Suprapubic skin (tissue), 4 donors: ENCODE data around the gene BOK.

Experiments
- EP300 ChIP-seq: sonication (generic); formaldehyde crosslinking; IDR thresholded peaks from one replicate; pipeline ENCODE4 v1.6.1; 2017; ENCODE audit warnings: antibody characterized with exemption
- POLR2A ChIP-seq, 2 donors: fragments of 450-650 bp; IDR thresholded peaks; one replicate each; pipeline ENCODE4 v1.6.1; 2017; ENCODE audit warnings: antibody characterized with exemption in 2 of 2, mild to moderate bottlenecking in 2 of 2, moderate library complexity in 2 of 2
- POLR2AphosphoS5 ChIP-seq, 3 donors: sonication (generic); formaldehyde crosslinking; IDR thresholded peaks; one replicate each; pipeline ENCODE4 v1.6.1; 2017; ENCODE audit warnings: antibody characterized with exemption in 3 of 3
- TF ChIP-seq, protein P1 (sequence below), 2 donors: fragments of 200-600 bp in 1 of 2; fragments of 450-650 bp in 1 of 2; sonication (generic) in 1 of 2; IDR thresholded peaks; one replicate each; pipeline ENCODE4 v1.5.1; 2016 to 2019; ENCODE audit warnings: antibody characterized with exemption in 2 of 2, mild to moderate bottlenecking in 1 of 2, moderate library complexity in 1 of 2

DNA sequence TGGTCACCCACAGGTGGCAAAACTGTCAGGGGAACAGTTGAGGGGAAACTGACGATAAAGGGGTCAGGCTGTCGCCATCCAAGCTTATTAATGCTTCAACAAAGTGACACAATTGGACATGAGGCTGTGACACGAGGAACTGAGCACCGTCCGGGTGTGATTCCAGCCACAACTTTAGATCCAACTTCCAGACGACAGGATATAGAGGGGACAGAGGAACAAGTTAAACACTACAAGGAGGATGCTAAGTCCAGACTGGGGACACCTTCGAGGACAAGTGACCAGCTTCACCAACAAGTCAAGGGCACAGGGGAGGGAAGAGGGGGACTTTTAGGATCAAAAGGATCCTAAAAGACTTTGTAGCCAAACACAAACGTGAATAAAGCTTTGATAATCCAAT lies 23.8 kb downstream of the BOK start:
- TF ChIP-seq, protein P1, sequence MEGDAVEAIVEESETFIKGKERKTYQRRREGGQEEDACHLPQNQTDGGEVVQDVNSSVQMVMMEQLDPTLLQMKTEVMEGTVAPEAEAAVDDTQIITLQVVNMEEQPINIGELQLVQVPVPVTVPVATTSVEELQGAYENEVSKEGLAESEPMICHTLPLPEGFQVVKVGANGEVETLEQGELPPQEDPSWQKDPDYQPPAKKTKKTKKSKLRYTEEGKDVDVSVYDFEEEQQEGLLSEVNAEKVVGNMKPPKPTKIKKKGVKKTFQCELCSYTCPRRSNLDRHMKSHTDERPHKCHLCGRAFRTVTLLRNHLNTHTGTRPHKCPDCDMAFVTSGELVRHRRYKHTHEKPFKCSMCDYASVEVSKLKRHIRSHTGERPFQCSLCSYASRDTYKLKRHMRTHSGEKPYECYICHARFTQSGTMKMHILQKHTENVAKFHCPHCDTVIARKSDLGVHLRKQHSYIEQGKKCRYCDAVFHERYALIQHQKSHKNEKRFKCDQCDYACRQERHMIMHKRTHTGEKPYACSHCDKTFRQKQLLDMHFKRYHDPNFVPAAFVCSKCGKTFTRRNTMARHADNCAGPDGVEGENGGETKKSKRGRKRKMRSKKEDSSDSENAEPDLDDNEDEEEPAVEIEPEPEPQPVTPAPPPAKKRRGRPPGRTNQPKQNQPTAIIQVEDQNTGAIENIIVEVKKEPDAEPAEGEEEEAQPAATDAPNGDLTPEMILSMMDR (IDR thresholded peaks at IDR 0.05): no peak
- TF ChIP-seq EP300: no peak
- no peak for TF ChIP-seq POLR2AphosphoS5 (IDR thresholded peaks at IDR 0.05)
- TF ChIP-seq POLR2A (IDR thresholded peaks at IDR 0.05): no peak
